Esophagus muscularis mucosa (tissue), 4 donors: ENCODE measurements around the gene MAPK9. TPM values are rescaled to one million over a fixed set of nuclear protein-coding genes. Genes with fewer than 3 reads are reported as not detected.

ENCODE experiments used
- DNase-seq: peaks from one replicate; pipeline ENCODE4 v3.0.0-alpha.2; 2017; ENCODE audit errors: extremely low spot score
- H3K27ac ChIP-seq, 4 donors: fragments of 200-600 bp; sonication (generic); replicated peaks in 1 of 4; 1 replicate in 3 of 4; 2 replicates in 1 of 4; pipeline ENCODE4 v1.5.1; 2016 to 2019; ENCODE audit warnings: mild to moderate bottlenecking in 1 of 4
- H3K27me3 ChIP-seq, 4 donors: fragments of 200-600 bp; sonication (generic); one replicate each; pipeline versions ENCODE4 v1.5.1 to v1.6.0; 2016 to 2019
- H3K36me3 ChIP-seq, 4 donors: fragments of 200-600 bp; sonication (generic); one replicate each; pipeline ENCODE4 v1.5.1; 2016 to 2019
- H3K4me1 ChIP-seq, 4 donors: fragments of 200-600 bp; sonication (generic); one replicate each; pipeline ENCODE4 v1.5.1; 2016 to 2019
- H3K4me3 ChIP-seq, 4 donors: fragments of 200-600 bp; sonication (generic); 1 replicate in 2 of 4; 2 replicates in 2 of 4; pipeline ENCODE4 v1.5.1; 2016 to 2019; ENCODE audit warnings: mild to moderate bottlenecking in 4 of 4, moderate library complexity in 1 of 4
- H3K9me3 ChIP-seq, 4 donors: fragments of 200-600 bp; sonication (generic); 1 replicate in 3 of 4; 2 replicates in 1 of 4; pipeline ENCODE4 v1.5.1; 2016 to 2019
- CTCF ChIP-seq, 3 experiments: fragments of 200-600 bp in 2 of 3; fragments of 450-650 bp in 1 of 3; sonication (generic) in 2 of 3; IDR thresholded peaks; one replicate each; pipeline ENCODE4 v1.5.1; 2017 to 2019; ENCODE audit warnings: antibody characterized with exemption in 3 of 3, mild to moderate bottlenecking in 2 of 3, moderate library complexity in 1 of 3
- EP300 ChIP-seq: sonication (generic); formaldehyde crosslinking; IDR thresholded peaks from one replicate; pipeline ENCODE4 v1.6.1; 2017; ENCODE audit warnings: antibody characterized with exemption
- POLR2A ChIP-seq: fragments of 450-650 bp; IDR thresholded peaks from one replicate; pipeline ENCODE4 v1.6.1; 2017; ENCODE audit warnings: antibody characterized with exemption, moderate library complexity, mild to moderate bottlenecking, low read depth
- POLR2AphosphoS5 ChIP-seq, 2 donors: sonication (generic); formaldehyde crosslinking; IDR thresholded peaks; one replicate each; pipeline ENCODE4 v1.6.1; 2017; ENCODE audit warnings: antibody characterized with exemption in 2 of 2
- WGBS: methylation state at CpG from one replicate; pipeline ENCODE4 v1.1.5; 2018; 5-methylcytosine and 5-hydroxymethylcytosine counted together
- intact Hi-C: fragments of 100-400 bp; cut with DNase I; formaldehyde crosslinking; loops from one replicate; pipeline ENCODE4 v1.15.1; 2023
- total RNA-seq, 4 donors: library from RNA; depleted of rRNA; stranded (reverse); fragments of >200 nt; gene quantifications; one replicate each; pipeline versions ENCODE4 v1.1.0 to v1.2.1, GENCODE V29; 2016

Gene MAPK9
- total RNA-seq, 4 donors from 2014 or later, result 36.4 to 42.3 (median 37.8) TPM

GRCh38 chr5:180204276-180204819, 87.5 kb downstream of the MAPK9 start:
- peaks cover 0 to 15% (median 10%) of the 10 kb centered on the region in 4 donors for H3K4me1 ChIP-seq
- TF ChIP-seq POLR2AphosphoS5 (IDR thresholded peaks at IDR 0.05) (no peak), CTCF (IDR thresholded peaks at IDR 0.05) (no peak), EP300 (no peak), POLR2A (no peak)
- intact Hi-C loops, result no loop called here
- H3K4me3 ChIP-seq, result no peak overlapping the region
- no peak for DNase-seq
- no peaks in the 10 kb centered on the region for H3K9me3 ChIP-seq
- peaks cover 0 to 50% (median 8%) of the 10 kb centered on the region in 4 donors for H3K27me3 ChIP-seq
- H3K36me3 ChIP-seq, result no peaks in the 10 kb centered on the region
- 67% methylated on average over 1 of the region's 1 CpG for WGBS
- no peak overlapping the region for H3K27ac ChIP-seq

GRCh38 chr5:180202939-180203573, 88.8 kb downstream of the MAPK9 start:
- 83% methylated on average over 8 of the region's 8 CpGs for whole genome bisulfite sequencing
- no peaks in the 10 kb centered on the region for H3K36me3 ChIP-seq
- DNase-seq, result peak; percentile 62
- TF ChIP-seq POLR2AphosphoS5 (IDR thresholded peaks at IDR 0.05), result no peak
- no peak for TF ChIP-seq CTCF (IDR thresholded peaks at IDR 0.05)
- no peak for TF ChIP-seq POLR2A
- no peak for TF ChIP-seq EP300
- peaks cover 0 to 5% (median 2%) of the 10 kb centered on the region in 4 donors for H3K4me1 ChIP-seq
- no peaks in the 10 kb centered on the region for H3K9me3 ChIP-seq
- intact Hi-C loops, result no loop called here
- peaks cover 0 to 53% (median 5%) of the 10 kb centered on the region in 4 donors for H3K27me3 ChIP-seq
- H3K4me3 ChIP-seq, result no peak overlapping the region
- H3K27ac ChIP-seq, result no peak overlapping the region

GRCh38 chr5:180201051-180201987, 90.6 kb downstream of the MAPK9 start:
- DNase-seq, result peak; percentile 88
- no peak overlapping the region for H3K27ac ChIP-seq
- TF ChIP-seq CTCF (IDR thresholded peaks at IDR 0.05) (no peak), POLR2AphosphoS5 (IDR thresholded peaks at IDR 0.05) (no peak), EP300 (no peak), POLR2A (no peak)
- 80% methylated on average over 21 of the region's 23 CpGs for WGBS
- no peaks in the 10 kb centered on the region for H3K36me3 ChIP-seq
- H3K4me1 ChIP-seq, result no peaks in the 10 kb centered on the region
- peaks cover 0 to 40% (median 0%) of the 10 kb centered on the region in 4 donors for H3K27me3 ChIP-seq
- intact Hi-C loops, result no loop called here
- H3K9me3 ChIP-seq, result no peaks in the 10 kb centered on the region
- no peak overlapping the region for H3K4me3 ChIP-seq

GRCh38 chr5:180199390-180199789, 92.5 kb downstream of the MAPK9 start:
- Histone ChIP-seq H3K27ac (no peak overlapping the region), H3K9me3 (no peaks in the 10 kb centered on the region), H3K27me3 (peaks cover 0 to 28% (median 0%) of the 10 kb centered on the region in 4 donors), H3K36me3 (no peaks in the 10 kb centered on the region), H3K4me1 (no peaks in the 10 kb centered on the region), H3K4me3 (no peak overlapping the region)
- intact Hi-C loops, result no loop called here
- DNase-seq, result no peak
- TF ChIP-seq CTCF (IDR thresholded peaks at IDR 0.05) (no peak), EP300 (no peak), POLR2A (no peak), POLR2AphosphoS5 (IDR thresholded peaks at IDR 0.05) (no peak)
- 67% methylated on average over 8 of the region's 8 CpGs for WGBS
